Upper lobe of left lung (tissue), 6 donors: ENCODE data around the gene SYTL5. TPM values are rescaled to one million over a fixed set of nuclear protein-coding genes. Genes with fewer than 3 reads are reported as not detected.

Source experiments
- ATAC-seq, 2 donors: fragments of 200-7000 bp; cut with Tn5 transposase; one replicate each; pipeline ENCODE4 v1.9.1; 2022; ENCODE audit warnings: mild to moderate bottlenecking in 2 of 2, moderate library complexity in 2 of 2; ENCODE audit not compliant: low FRiP score in 2 of 2
- DNase-seq, 2 donors: peaks; one replicate each; pipeline ENCODE4 v3.0.0-alpha.2; 2019 to 2020
- H3K27ac ChIP-seq, 4 donors: fragments of 200-600 bp; sonication (generic); one replicate each; pipeline ENCODE4 v1.5.1; 2016 to 2019
- H3K27me3 ChIP-seq, 4 donors: fragments of 200-600 bp; sonication (generic); one replicate each; pipeline ENCODE4 v1.5.1; 2017 to 2019
- H3K36me3 ChIP-seq, 4 donors: fragments of 200-600 bp; sonication (generic); one replicate each; pipeline ENCODE4 v1.5.1; 2016 to 2019
- H3K4me1 ChIP-seq, 4 donors: fragments of 200-600 bp; sonication (generic); one replicate each; pipeline ENCODE4 v1.5.1; 2018 to 2019
- H3K4me3 ChIP-seq, 4 donors: fragments of 200-600 bp; sonication (generic); one replicate each; pipeline ENCODE4 v1.5.1; 2017 to 2019; ENCODE audit warnings: mild to moderate bottlenecking in 2 of 4, moderate library complexity in 1 of 4
- H3K9me3 ChIP-seq, 4 donors: fragments of 200-600 bp; sonication (generic); one replicate each; pipeline ENCODE4 v1.5.1; 2018 to 2019
- EP300 ChIP-seq, 4 donors: sonication (generic); formaldehyde crosslinking; IDR thresholded peaks; one replicate each; pipeline ENCODE4 v1.5.1; 2017; ENCODE audit warnings: antibody characterized with exemption in 4 of 4, control low read depth in 2 of 4
- POLR2A ChIP-seq, 4 donors: fragments of 450-650 bp; IDR thresholded peaks; one replicate each; pipeline ENCODE4 v1.5.1; 2016 to 2017; ENCODE audit warnings: antibody characterized with exemption in 4 of 4, mild to moderate bottlenecking in 2 of 4
- POLR2AphosphoS5 ChIP-seq, 2 donors: sonication (generic); formaldehyde crosslinking; IDR thresholded peaks; one replicate each; pipeline ENCODE4 v1.5.1; 2017; ENCODE audit warnings: antibody characterized with exemption in 2 of 2
- WGBS, 2 donors: methylation state at CpG; one replicate each; pipeline ENCODE4 v1.1.5; 2017 to 2018; 5-methylcytosine and 5-hydroxymethylcytosine counted together
- total RNA-seq, 6 donors: library from RNA; depleted of rRNA in 4 of 6; stranded (reverse); fragments of >200 nt in 4 of 6; gene quantifications; one replicate each; pipeline versions ENCODE4 v1.1.0 to v1.2.1, GENCODE V29; 2016 to 2021
- TF ChIP-seq, protein P1 (sequence below), 6 experiments: fragments of 450-650 bp in 4 of 6; fragments of 200-600 bp in 2 of 6; sonication (generic) in 2 of 6; IDR thresholded peaks; one replicate each; pipeline ENCODE4 v1.5.1; 2016 to 2019; ENCODE audit warnings: antibody characterized with exemption in 6 of 6
- donor health status: DM: no; HTN: no; CAD: no; lungs with moderate emphysema.
- donor health status: DM: no; HTN: yes; CAD: no; lungs with severe emphysema.

SYTL5 gene
- 1 to 10 TPM in 3 of 6 donors, under 1 TPM in 3; 0.30 to 3.6 (median 0.71) TPM for total RNA-seq

DNA sequence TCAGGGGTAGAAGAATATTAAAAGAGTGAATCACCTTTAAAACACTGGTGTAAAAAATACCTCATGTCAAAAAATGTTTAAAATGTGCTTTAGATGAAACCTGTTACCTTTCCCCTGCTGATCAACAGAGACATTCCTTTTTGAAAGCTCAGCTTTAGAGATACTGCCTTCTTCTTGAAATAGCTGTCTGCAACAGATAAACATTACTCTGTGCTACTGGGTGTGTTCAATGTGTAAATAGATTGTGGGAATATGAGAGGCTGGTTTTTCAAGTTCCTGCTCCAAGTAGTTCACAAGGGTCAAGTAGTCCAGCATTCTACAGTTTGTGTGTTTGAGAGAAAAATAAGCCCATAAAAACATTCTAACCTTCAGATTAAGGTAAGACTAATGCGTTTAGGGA, at the start of gene SYTL5:
TSS of gene SYTL5 (plus strand) at position 263 of the 400 bp plus-strand sequence. CDS start 27,337 bp downstream, outside the sequence.
- H3K4me1 ChIP-seq: peaks cover 0 to 3% (median 0%) of the 10 kb centered on the region in 4 donors
- no peaks in the 10 kb centered on the region for H3K9me3 ChIP-seq
- no peaks in the 10 kb centered on the region for H3K27me3 ChIP-seq
- no peak for DNase-seq
- peak within 1 kb of the TSS in 1 of 4 donors; percentile 30 for H3K27ac ChIP-seq
- ATAC-seq: no peak
- no peak for TF ChIP-seq POLR2A (IDR thresholded peaks at IDR 0.05)
- TF ChIP-seq, protein P1, sequence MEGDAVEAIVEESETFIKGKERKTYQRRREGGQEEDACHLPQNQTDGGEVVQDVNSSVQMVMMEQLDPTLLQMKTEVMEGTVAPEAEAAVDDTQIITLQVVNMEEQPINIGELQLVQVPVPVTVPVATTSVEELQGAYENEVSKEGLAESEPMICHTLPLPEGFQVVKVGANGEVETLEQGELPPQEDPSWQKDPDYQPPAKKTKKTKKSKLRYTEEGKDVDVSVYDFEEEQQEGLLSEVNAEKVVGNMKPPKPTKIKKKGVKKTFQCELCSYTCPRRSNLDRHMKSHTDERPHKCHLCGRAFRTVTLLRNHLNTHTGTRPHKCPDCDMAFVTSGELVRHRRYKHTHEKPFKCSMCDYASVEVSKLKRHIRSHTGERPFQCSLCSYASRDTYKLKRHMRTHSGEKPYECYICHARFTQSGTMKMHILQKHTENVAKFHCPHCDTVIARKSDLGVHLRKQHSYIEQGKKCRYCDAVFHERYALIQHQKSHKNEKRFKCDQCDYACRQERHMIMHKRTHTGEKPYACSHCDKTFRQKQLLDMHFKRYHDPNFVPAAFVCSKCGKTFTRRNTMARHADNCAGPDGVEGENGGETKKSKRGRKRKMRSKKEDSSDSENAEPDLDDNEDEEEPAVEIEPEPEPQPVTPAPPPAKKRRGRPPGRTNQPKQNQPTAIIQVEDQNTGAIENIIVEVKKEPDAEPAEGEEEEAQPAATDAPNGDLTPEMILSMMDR (IDR thresholded peaks at IDR 0.05): no peak
- no peak for TF ChIP-seq POLR2AphosphoS5 (IDR thresholded peaks at IDR 0.05)
- no peak for TF ChIP-seq EP300 (IDR thresholded peaks at IDR 0.05)
- no peaks in the 10 kb centered on the region for H3K36me3 ChIP-seq
- H3K4me3 ChIP-seq: peak within 1 kb of the TSS in 1 of 4 donors; percentile 4
- WGBS, 2 donors: 36 to 67% methylated on average over 1 of the region's 1 CpG

DNA sequence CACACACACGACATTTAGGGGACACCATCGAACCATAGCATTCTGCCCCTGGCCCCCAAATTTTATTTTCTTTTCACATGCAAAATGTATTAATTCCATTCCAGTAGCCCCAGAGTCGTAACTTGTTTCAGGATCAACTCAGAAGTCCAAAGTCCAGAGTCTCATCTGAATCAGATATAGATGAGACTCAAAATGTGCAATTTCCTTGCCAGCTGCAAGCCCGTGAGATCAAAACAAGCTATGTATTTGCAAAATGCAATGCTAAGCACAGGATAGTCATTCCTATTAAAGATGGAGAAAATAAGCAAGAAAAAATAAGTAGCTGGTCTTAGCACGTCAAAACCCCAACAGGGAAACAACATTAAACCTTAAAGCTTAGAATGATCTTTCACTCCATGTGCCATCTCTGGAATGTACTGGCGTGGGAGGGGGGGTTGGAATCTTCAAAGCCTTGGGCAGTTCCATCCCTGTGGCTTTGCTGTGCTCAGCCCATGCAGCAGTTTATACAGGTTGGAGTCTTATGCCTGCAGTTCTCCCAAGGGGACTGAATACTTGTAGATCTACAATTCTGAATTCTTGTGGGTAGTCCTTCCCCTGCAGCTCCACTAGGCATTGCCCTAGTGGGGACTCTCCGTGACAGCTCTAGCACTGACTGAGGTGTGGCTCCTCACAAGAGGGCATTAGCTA, 47.7 kb upstream of the SYTL5 start:
- TF ChIP-seq EP300 (IDR thresholded peaks at IDR 0.05) (no peak), POLR2AphosphoS5 (IDR thresholded peaks at IDR 0.05) (no peak), POLR2A (IDR thresholded peaks at IDR 0.05) (no peak)
- TF ChIP-seq, protein P1 (IDR thresholded peaks at IDR 0.05): no peak
- no peak overlapping the region for H3K4me3 ChIP-seq
- DNase-seq: no peak
- ATAC-seq: no peak
- no peaks in the 10 kb centered on the region for H3K27me3 ChIP-seq
- WGBS, 2 donors: 58 to 86% methylated on average over 6 to 7 of the region's 7 CpGs
- no peak overlapping the region for H3K27ac ChIP-seq
- no peaks in the 10 kb centered on the region for H3K36me3 ChIP-seq
- H3K4me1 ChIP-seq: no peaks in the 10 kb centered on the region
- H3K9me3 ChIP-seq: no peaks in the 10 kb centered on the region

DNA sequence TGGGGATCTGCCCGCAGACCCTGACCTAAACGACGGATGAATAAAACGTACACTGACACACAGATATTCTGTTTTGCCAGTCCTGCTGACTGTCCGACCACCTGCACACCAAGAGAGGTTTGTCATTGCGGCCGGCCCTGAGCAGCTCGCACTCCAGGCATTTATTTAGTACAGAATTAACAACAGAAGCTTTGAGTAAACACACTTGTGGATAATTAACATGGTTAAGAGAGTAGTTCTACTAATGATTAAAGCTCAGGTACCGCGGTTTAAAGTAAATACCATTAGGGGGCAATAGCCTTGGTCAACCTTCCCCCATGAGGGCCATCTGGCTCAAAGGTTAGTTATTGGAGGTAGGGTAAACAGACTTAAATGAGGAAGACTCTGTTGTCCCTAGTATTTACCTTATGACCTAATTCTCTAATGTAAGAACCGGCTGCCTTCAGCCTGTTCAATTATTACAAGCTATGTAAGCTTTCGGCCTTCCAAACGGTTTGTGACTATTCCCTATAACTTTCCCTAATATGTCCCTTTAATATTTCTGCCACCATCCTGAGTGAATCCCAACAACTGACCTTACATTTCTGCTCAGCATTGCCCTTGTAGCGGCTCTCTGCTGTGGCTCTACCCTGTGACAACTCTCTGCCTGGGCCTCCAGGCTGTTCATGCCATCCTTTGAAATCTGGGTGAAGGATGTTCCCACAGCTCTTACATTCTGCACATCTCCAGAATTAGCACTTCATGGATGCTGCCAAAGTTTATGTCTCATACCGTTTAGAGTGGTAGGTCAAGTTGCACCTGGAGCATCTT, 46.9 kb upstream of the SYTL5 start:
- DNase-seq (no peak), ATAC-seq (no peak)
- no peaks in the 10 kb centered on the region for H3K9me3 ChIP-seq
- no peaks in the 10 kb centered on the region for H3K36me3 ChIP-seq
- H3K27me3 ChIP-seq: no peaks in the 10 kb centered on the region
- H3K4me1 ChIP-seq: no peaks in the 10 kb centered on the region
- 74% methylated on average over 11 to 15 of the region's 15 CpGs for WGBS, 2 donors
- no peak overlapping the region for H3K4me3 ChIP-seq
- H3K27ac ChIP-seq: no peak overlapping the region
- TF ChIP-seq POLR2AphosphoS5 (IDR thresholded peaks at IDR 0.05) (no peak), EP300 (IDR thresholded peaks at IDR 0.05) (no peak), POLR2A (IDR thresholded peaks at IDR 0.05) (no peak)
- TF ChIP-seq, protein P1 (IDR thresholded peaks at IDR 0.05): no peak

DNA sequence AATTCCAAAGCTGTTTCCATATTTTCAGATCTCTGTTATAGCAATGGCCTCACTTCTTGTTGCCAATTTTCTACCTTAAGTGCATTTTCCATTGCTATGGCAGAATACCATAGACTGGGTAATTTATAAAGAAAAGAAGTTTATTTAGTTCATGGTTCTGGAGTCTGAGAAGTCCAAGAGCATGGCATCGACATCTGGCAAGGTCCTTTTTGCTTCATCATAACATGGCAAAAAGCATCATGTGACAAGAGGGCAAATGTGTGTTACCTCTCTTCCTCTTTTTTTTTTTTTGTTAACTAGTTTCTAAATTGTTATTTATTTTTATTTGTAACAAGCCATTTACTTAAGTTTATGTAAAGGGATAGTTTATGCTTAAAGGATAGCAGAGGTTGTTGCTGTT, 45.2 kb upstream of the SYTL5 start:
- WGBS, 2 donors: 90 to 100% methylated on average over 1 of the region's 1 CpG
- Histone ChIP-seq H3K4me1 (no peaks in the 10 kb centered on the region), H3K36me3 (no peaks in the 10 kb centered on the region), H3K27ac (no peak overlapping the region), H3K9me3 (no peaks in the 10 kb centered on the region), H3K27me3 (no peaks in the 10 kb centered on the region), H3K4me3 (no peak overlapping the region)
- no peak for DNase-seq
- ATAC-seq: no peak
- TF ChIP-seq EP300 (IDR thresholded peaks at IDR 0.05) (no peak), POLR2A (IDR thresholded peaks at IDR 0.05) (no peak), POLR2AphosphoS5 (IDR thresholded peaks at IDR 0.05) (no peak)
- TF ChIP-seq, protein P1 (IDR thresholded peaks at IDR 0.05): no peak
